WTC11 (cell line): ENCODE data around the gene NCLN. TPM values are rescaled to one million over a fixed set of nuclear protein-coding genes. Genes with fewer than 3 reads are reported as not detected.

Source experiments
- ATAC-seq: fragments of 200-7000 bp; cut with Tn5 transposase; 2 replicates; pipeline ENCODE4 v1.10.0; 2021; ENCODE audit warnings: mild to moderate bottlenecking, moderate library complexity
- CTCF ChIA-PET: fragments of 300-600 bp; sonication (Branson Sonifier 250); formaldehyde crosslinking; loops from one replicate; lab custom pipeline; 2021; ENCODE audit warnings: antibody characterized with exemption; lab: Charles Lee
- POLR2A ChIA-PET: fragments of 350-600 bp; sonication (Branson Sonifier 250); formaldehyde crosslinking; loops from one replicate; lab custom pipeline; 2021; ENCODE audit warnings: antibody characterized with exemption; lab: Charles Lee
- DNase-seq: peaks from one replicate; pipeline ENCODE4 v3.0.0; 2021; ENCODE audit warnings: low spot score
- H3K27ac Mint-ChIP-seq: 2 replicates; pipeline ENCODE4 v1.8.0; 2021; ENCODE audit warnings: mixed read lengths
- H3K27me3 Mint-ChIP-seq: 2 replicates; pipeline ENCODE4 v1.8.0; 2021; ENCODE audit warnings: low read depth, mild to moderate bottlenecking, moderate library complexity, mixed read lengths
- H3K36me3 Mint-ChIP-seq: 2 replicates; pipeline ENCODE4 v1.8.0; 2021; ENCODE audit warnings: mixed read lengths
- H3K4me1 Mint-ChIP-seq: 2 replicates; pipeline ENCODE4 v1.8.0; 2022; ENCODE audit warnings: mixed read lengths
- H3K4me3 Mint-ChIP-seq: 2 replicates; pipeline ENCODE4 v1.8.0; 2021; ENCODE audit warnings: mild to moderate bottlenecking, moderate library complexity, mixed read lengths
- H3K9me3 Mint-ChIP-seq: 2 replicates; pipeline ENCODE4 v1.8.0; 2021; ENCODE audit warnings: mixed read lengths
- AFF4 ChIP-seq: sonication (generic); formaldehyde crosslinking; IDR thresholded peaks from 2 replicates; pipeline ENCODE4 v1.8.1; 2023; ENCODE audit warnings: mild to moderate bottlenecking, missing genetic modification reagents, borderline replicate concordance
- CREM ChIP-seq: sonication (generic); formaldehyde crosslinking; IDR thresholded peaks from 2 replicates; pipeline ENCODE4 v1.8.1; 2022; ENCODE audit warnings: mild to moderate bottlenecking, missing genetic modification reagents, moderate library complexity
- E2F1 ChIP-seq: sonication (generic); formaldehyde crosslinking; IDR thresholded peaks from 2 replicates; pipeline ENCODE4 v1.8.0; 2022; ENCODE audit warnings: mild to moderate bottlenecking, missing genetic modification reagents
- ELF4 ChIP-seq: sonication (generic); formaldehyde crosslinking; IDR thresholded peaks from 2 replicates; pipeline ENCODE4 v1.8.1; 2022; ENCODE audit warnings: low read depth, mild to moderate bottlenecking, moderate library complexity, missing genetic modification reagents
- FOXK1 ChIP-seq: sonication (generic); formaldehyde crosslinking; IDR thresholded peaks from 2 replicates; pipeline ENCODE4 v1.8.0; 2022; ENCODE audit warnings: mild to moderate bottlenecking, moderate library complexity, missing genetic modification reagents
- MXD4 ChIP-seq: fragments of 250-450 bp; sonication (Bioruptor Pico); IDR thresholded peaks from 2 replicates; pipeline ENCODE4 v1.8.0; 2021; ENCODE audit warnings: mild to moderate bottlenecking, moderate library complexity, borderline replicate concordance
- NFE2L1 ChIP-seq: sonication (generic); formaldehyde crosslinking; IDR thresholded peaks from 2 replicates; pipeline ENCODE4 v1.8.1; 2023; ENCODE audit warnings: missing genetic modification reagents
- NR1H2 ChIP-seq: sonication (generic); formaldehyde crosslinking; IDR thresholded peaks from 2 replicates; pipeline ENCODE4 v1.9.0; 2021; ENCODE audit warnings: mild to moderate bottlenecking, moderate library complexity, missing genetic modification reagents
- RELA ChIP-seq: sonication (generic); formaldehyde crosslinking; IDR thresholded peaks from 2 replicates; pipeline ENCODE4 v1.8.1; 2022; ENCODE audit warnings: missing genetic modification reagents, mild to moderate bottlenecking, borderline replicate concordance
- TEAD1 ChIP-seq: sonication (generic); formaldehyde crosslinking; IDR thresholded peaks from 2 replicates; pipeline ENCODE4 v1.8.0; 2022; ENCODE audit warnings: mild to moderate bottlenecking, missing genetic modification reagents
- ZNF423 ChIP-seq: fragments of 250-450 bp; sonication (Bioruptor Pico); IDR thresholded peaks from 2 replicates; pipeline ENCODE4 v2.1.2; 2022; ENCODE audit warnings: mild to moderate bottlenecking, moderate library complexity
- ZNF532 ChIP-seq: fragments of 250-450 bp; sonication (Bioruptor Pico); IDR thresholded peaks from 2 replicates; pipeline ENCODE4 v1.9.0; 2021; ENCODE audit warnings: mild to moderate bottlenecking, borderline replicate concordance
- ZSCAN18 ChIP-seq: fragments of 250-450 bp; sonication (Bioruptor Pico); IDR thresholded peaks from 2 replicates; pipeline ENCODE4 v2.1.2; 2022; ENCODE audit warnings: mild to moderate bottlenecking, moderate library complexity
- total RNA-seq: library from RNA; stranded (reverse); gene quantifications from 3 replicates; pipeline ENCODE4 v1.2.3, GENCODE V29; 2021
- TF ChIP-seq, protein P1 (sequence below): sonication (generic); formaldehyde crosslinking; IDR thresholded peaks from 2 replicates; pipeline ENCODE4 v1.8.1; 2023; ENCODE audit warnings: mild to moderate bottlenecking, missing genetic modification reagents, moderate library complexity

NCLN gene
- total RNA-seq, 1 experiment from 2014 or later = 113 TPM

DNA sequence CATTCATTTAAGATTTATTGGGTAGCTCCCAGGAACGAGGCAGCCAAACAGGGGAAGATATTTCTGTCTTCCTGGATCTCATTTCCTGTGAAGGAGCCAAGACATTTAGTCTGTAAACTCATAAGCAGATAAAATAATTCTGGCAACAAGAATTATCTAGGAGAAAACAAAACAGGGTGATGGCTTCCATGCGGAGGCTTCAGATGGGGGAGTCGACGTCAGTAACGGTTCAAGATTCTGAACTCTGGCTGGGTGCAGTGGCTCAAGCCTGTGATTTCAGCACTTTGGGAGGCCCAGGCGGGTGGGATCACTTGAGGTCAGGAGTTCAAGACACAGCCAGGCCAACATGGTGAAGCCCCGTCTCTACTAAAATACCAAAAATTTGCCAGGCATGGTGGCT, 48.6 kb upstream of the NCLN start (continued):
- no peak for TF ChIP-seq ZNF532
- TF ChIP-seq, protein P1, sequence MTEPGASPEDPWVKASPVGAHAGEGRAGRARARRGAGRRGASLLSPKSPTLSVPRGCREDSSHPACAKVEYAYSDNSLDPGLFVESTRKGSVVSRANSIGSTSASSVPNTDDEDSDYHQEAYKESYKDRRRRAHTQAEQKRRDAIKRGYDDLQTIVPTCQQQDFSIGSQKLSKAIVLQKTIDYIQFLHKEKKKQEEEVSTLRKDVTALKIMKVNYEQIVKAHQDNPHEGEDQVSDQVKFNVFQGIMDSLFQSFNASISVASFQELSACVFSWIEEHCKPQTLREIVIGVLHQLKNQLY = no peak
- TF ChIP-seq E2F1 (CRISPR knock-in tag) = no peak
- no peak for TF ChIP-seq CREM (CRISPR knock-in tag)

DNA sequence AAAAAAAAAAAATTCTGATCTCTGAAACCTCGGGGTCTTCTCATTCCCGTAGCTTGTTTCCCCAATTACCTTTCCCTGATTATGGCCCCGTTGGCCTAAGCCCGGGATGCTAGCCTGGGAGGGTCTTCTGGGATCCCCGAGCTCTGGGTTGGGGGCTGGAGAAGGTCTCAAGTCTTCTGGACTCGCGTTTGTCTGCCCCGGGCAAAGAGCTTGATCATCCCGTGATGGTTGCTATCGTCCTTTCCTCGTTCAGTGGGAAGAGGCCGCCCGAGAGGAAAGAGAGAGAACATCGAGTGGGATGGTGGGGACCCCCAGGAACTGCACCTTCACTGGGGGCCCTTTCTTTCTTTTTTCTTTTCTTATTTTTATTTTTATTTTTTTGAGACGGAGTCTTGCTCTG, 47.5 kb upstream of the NCLN start:
- Mint-ChIP-seq H3K9me3 (no peaks in the 10 kb centered on the region), H3K36me3 (no peaks in the 10 kb centered on the region), H3K4me1 (peaks cover 3% of the 10 kb centered on the region; the same call in 1 of the 2 replicates), H3K4me3 (no peak overlapping the region), H3K27me3 (no peaks in the 10 kb centered on the region; the same call in 1 of the 2 replicates), H3K27ac (no peak overlapping the region)
- ChIA-PET POLR2A (no interaction called here), CTCF (interaction anchor here (1.1 to 3.2 kb wide), 5 partner anchors 9 to 187 kb away, joined by 4 to 21 read pairs (median 4); no protein-coding TSS in a partner anchor)
- no peak for ATAC-seq
- TF ChIP-seq MXD4 (no peak), ELF4 (CRISPR knock-in tag) (no peak), RELA (CRISPR knock-in tag) (no peak), TEAD1 (CRISPR knock-in tag) (no peak)
- no peak for DNase-seq

DNA sequence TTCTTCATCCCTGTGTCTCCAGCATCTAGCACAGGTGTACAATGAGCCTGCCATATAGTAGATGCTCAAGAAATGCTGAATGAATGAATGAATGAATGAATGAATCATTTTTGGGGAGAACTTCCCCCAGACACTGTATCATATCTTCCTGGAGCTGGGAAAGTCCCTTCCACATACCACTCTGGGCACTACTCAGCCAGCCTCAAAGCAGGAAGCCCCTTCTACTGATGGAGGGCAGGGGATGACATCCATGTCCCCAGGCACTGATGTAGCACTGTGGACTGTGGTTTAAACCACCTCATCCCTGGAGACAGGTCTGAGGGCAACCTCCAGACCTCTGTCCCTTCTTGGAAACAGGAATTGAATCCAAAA, 45.1 kb upstream of the NCLN start:
- TF ChIP-seq NFE2L1 (CRISPR knock-in tag) = no peak
- no peak for TF ChIP-seq AFF4
- TF ChIP-seq, protein P1 = no peak
- no peak for TF ChIP-seq ZSCAN18 (CRISPR knock-in tag)
- no peak for TF ChIP-seq FOXK1
- no peak for TF ChIP-seq ZNF423 (CRISPR knock-in tag)
- no peak for TF ChIP-seq NR1H2 (CRISPR knock-in tag)
- TF ChIP-seq, all 79 proteins: peak for 0
- H3K4me3 Mint-ChIP-seq = no peak overlapping the region
- H3K27ac Mint-ChIP-seq = no peak overlapping the region
- CTCF ChIA-PET = interaction anchor here (0.7 to 3.4 kb wide), 4 partner anchors 14 to 190 kb away, joined by 3 to 15 read pairs (median 6); no protein-coding TSS in a partner anchor
- H3K4me1 Mint-ChIP-seq = no peaks in the 10 kb centered on the region
- DNase-seq (no peak), ATAC-seq (no peak)
- no peaks in the 10 kb centered on the region for H3K9me3 Mint-ChIP-seq
- POLR2A ChIA-PET = no interaction called here
- H3K36me3 Mint-ChIP-seq = no peaks in the 10 kb centered on the region
- no peaks in the 10 kb centered on the region; the same call in 1 of the 2 replicates for H3K27me3 Mint-ChIP-seq
